Keratinocyte (primary cell): ENCODE measurements around the gene TMEM204.

ENCODE experiments used
- CTCF ChIP-seq, 3 experiments: IDR thresholded peaks in 1 of 3; conservative IDR thresholded peaks in 1 of 3; optimal IDR thresholded peaks in 1 of 3; 2 replicates in 2 of 3; 3 replicates in 1 of 3; pipeline versions ENCODE3 to v1.5.1; 2011; ENCODE audit warnings: low read length in 3 of 3, mild to moderate bottlenecking in 3 of 3, moderate library complexity in 2 of 3, control low read depth in 1 of 3, inconsistent platforms in 1 of 3; ENCODE audit not compliant: insufficient read depth in 2 of 3; ENCODE audit errors: extremely low read depth in 1 of 3
- EZH2 ChIP-seq: IDR thresholded peaks from one replicate; pipeline ENCODE4 v1.6.1; 2012; ENCODE audit warnings: inconsistent platforms, mild to moderate bottlenecking, low read length, moderate library complexity

DNA sequence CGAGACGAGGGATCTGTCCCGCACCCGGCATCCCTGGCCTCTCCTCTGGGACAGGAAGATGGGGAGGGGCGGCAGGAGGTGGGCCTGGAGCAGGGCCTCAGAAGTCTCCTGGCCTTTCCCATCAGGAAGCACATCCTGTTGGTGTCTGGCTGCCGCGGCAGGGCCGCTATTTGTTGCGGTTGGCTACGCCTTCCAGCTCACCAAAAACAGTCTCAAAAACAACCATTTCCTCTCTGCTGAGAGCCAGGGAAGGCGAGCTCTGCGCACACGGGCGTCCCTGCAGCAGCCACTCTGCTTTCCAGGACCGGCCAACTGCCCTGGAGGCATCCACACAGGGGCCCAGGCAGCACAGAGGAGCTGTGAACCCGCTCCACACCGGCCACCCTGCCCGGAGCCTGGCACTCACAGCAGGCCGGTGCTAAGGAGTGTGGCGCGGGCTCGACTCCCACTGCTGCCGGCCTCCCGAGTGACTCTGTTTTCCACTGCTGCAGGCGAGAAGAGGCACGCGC lies at the start of gene TMEM204:
- no peak for TF ChIP-seq CTCF (optimal IDR thresholded peaks at IDR 0.05 in 1 of 3, IDR thresholded peaks at IDR 0.05 in 1 of 3, conservative IDR thresholded peaks at IDR 0.05 in 1 of 3; ENCODE audit: extremely low read depth in 1 of 3, insufficient read depth in 2 of 3, low read length in 3 of 3)
- TF ChIP-seq EZH2: no peak
